HG02840 (cell line): ENCODE results near the gene ADAMTS15.

ENCODE experiments used
- ATAC-seq: cut with Tn5 transposase; IDR thresholded peaks from one replicate; pipeline ENCODE4 v1.9.1; 2021; ENCODE audit warnings: mild to moderate bottlenecking, moderate library complexity, moderate number of reproducible peaks; ENCODE audit not compliant: unreplicated experiment, low FRiP score

Gene ADAMTS15

DNA sequence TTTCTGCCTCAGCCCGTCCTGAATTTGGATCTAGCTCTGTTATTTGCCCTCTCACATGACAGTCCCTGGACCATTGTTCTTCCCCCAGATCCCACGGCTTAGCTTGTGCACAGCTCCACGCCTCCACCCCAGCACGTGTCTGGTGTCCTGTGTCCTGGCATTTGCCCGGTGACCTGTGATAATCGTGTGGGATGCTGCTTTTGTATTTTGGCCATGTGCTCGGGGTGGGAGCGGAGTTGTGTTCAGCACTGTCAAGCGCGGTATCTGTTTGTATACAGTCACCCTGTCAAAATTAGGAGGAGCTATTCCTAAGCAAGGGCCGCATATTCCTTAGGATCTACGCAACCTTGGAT lies 31.9 kb upstream of the ADAMTS15 start:
- ATAC-seq: no peak

DNA sequence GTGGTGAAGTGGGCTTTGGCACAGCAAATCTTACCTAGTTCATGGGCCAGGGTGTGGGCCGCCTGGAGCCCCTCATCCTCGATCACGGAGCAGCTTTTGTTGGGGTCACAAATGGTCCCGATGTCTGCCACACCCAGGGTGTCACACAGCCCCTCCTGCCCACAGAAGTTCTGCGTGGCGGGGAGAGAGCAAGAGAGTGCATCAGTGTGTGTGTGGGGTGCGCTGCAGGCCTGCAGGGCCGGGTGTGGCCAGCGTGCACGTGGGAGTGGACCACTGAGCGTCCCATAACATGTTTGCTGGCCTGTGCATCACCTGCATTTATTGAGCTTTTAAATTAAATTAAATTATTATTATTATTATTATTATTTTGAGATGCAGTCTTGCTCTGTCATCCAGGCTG lies 31.5 kb upstream of the ADAMTS15 start:
- no peak for ATAC-seq

DNA sequence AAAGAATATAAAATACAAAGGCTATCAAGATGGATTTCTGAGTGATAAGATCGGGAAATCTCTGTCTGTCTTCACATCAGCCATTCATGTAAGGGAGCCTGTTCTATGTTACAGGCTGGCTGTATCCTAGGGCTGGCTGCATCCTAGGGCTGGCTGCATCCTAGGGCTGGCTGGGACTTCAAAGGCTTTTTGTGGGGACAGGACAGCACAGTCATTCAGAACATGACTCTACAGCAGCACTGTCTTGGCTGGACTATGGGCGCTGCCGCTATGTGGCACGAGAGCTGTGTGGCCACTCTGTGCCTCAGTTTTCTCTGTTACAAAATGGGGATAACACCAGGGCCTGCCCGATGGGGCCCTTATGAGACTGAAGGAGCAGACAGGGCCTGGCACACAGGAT lies 30.2 kb upstream of the ADAMTS15 start:
- no peak for ATAC-seq

DNA sequence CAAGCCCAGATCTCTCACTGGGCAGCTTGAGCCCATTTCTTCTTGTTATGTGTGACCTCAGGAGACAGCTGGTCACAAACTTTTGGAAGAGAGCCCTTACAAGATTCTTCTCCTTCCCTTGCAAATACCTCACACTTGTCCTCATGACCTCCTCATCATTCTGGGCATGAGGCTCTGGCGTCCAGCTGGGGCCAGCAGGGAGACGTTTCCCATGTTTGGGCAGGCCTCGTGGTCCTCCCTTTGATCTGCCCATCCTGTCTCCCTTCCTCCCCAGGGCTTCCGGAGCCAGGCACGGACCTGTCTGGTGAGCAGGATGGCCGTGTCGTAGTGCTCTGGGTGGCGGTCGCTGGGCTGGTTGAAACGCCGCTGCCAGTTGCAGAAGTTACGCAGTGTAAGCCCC lies 29.7 kb upstream of the ADAMTS15 start:
- ATAC-seq: no peak

DNA sequence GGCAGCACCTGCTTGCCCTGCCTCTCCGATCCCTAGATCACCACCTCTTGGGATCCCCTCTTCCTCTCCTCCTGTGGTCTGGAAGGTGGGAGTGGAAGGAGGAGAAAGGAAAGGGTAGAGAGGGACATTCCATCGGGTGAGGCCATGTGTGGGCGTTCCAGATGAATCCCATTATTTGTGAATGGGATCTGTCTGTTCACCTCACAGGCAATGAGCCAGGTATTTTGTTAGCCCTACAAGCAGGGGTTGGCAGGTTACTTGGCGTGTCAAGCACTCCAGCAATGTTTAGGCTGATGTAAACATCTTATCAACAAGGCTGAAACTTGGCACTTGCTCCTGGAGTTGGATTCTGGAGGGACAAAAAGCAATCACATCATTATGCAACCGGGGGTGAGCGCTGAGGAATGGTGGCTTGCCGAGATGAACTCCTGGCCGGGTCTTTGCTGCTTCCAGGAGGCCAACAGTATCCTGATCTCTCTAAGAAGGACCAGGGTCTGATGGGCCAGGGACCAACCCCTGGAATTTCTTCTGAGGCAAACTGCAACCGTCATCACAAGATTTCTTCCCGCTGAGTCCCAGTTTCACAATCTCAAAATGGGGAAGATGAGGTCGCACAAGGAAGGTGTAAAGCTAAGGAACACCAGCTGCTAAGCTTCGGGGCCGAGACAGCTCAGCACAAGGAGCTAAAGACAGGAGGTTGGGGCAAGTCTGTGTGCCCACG lies 27.8 kb upstream of the ADAMTS15 start:
- no peak for ATAC-seq

DNA sequence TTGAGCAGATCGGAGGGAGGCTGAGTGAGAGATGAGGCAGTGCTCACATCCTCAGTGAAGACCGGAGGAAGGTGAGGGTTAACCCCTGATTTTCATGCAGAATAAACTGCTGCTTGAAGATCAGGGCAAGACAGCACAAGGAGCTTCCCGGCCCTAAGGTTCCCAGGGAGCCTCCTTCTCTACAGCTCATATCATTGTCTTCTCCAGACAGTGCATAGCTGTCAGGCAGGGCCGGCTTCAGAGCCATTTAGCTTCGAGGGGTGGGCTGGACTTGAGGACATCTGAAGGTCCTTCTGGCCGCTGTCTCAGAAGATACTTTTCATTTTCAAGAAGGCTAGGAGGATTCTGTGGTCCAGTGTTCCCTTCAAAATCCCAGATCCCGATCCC lies 27.3 kb upstream of the ADAMTS15 start:
- no peak for ATAC-seq

DNA sequence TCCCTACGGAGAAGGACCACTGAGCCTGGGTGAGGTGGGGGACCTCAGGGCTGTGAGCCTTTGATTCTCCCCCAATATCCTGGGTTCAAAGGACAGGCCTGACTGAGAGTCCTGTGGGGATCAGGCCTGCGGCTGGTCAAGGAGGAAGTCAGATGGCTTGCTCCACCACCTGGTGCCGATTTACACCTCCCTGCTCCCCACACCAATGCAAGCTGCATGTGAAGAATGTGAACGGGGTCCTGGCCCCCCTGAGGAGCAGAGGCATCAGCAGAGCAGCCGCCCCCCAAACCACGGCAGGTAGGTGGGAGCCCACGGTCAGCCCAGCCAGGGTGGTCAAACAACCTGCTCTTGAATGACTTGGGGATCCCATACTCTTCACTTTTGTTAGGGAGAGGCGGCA lies 26.7 kb upstream of the ADAMTS15 start:
- ATAC-seq: no peak

DNA sequence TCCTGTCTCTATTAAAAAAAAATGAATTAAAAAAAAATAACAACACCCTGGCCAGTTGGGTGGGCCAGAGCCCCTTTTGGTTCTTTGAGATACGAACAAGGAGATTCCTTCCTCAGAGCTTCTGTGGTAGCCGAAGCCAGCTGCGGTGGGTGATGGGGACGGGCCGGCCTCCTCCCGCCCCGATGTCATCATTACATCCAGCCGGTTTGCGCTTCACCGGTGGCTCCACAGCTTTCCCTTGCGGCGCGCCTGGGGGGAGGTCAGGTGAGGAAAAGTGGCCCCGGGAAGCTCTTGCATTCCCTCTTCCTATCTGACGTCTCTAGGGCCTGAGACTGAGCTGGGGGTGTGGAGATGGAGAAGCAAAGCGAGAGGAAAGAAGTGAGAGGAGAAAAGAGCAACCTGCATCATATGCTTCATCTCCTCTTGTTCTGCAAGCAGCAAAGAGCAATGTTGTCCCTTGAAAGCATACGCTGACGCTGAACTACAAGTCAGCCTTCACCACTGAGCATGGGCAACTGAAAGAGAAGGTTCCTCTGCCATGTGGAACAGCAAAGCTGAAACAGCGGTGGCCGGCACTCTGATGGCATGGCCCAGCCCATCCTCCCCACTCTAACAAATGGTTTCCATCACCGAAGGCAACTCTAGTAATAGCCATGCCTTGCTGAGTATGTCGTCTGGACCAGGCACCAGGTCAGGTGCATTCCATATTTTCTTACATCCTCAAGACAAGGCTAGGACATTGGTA lies 26.0 kb upstream of the ADAMTS15 start:
- no peak for ATAC-seq

DNA sequence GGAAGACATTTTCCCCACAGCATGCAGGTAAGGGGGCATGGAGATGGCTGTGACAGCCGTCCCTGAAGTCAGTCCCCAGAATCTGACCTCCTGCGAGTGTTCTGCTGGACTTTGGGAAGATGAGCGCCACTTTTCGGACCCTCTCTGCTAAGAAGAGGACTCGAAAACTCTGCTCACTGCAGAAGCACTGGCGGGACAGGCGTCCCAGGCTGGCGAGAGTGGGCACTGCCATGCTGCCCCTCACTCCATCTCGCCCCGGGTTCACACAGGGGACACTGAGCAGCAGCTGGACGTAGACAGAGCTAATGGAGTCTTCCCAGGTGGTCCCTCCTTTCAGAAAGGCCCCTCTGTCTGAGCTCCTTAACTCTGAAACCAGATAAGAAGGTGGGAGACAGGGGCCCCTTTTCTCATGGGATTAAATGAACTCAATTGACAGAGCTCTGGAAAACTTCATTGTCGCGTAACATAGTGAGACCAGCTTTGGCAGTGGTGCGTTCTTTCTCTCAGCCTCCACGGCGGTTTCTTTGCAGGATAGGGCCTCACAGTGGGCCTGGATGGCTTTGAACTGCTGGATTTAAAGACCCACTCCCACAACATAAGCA lies 24.8 kb upstream of the ADAMTS15 start:
- no peak for ATAC-seq

DNA sequence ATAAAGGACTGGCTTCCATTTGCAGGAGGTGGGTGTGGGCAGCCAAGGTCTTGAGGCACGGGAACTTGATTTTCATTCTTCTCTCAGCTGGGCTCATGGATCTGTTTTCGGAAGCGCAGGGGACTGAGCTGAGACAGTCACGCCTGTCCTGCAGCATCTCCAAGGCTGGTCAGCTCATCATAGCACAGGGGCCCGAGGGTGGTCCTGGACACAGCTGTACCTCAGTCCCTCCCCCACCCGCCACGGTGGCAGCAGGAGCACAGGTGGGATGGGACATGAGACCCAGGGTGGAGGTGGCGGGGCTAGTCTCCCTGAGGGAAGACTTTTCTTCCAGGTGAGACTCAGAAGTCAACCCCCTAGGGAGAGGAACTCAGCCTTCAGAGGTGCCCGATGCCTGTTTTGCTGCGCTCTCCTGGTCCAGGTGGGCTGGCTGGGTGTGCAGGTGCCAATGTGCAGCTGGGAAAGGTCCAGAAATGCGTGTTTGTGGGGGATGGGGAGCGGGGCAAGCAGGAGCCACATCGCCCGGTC lies 23.8 kb upstream of the ADAMTS15 start:
- ATAC-seq: no peak

DNA sequence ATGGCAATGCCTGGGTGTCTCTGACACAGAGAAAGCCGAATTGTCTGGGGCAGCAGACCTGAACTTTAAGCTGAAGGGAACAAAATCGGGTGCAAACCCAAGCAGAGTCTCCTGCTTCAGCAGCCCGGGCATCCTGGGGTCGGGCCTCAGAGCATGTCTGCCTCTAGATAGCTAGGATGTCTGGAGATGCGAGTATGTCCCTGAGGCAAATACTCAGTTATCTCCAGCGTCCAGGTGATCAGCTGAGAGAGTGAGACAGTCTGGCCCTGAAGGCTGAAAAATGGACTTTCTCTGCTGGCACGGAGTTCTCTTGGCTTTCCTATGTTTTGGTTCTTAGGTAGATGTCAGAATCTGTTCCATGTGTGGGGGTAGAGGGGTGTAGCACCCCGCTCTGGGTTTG lies 23.3 kb upstream of the ADAMTS15 start:
- ATAC-seq: no peak

DNA sequence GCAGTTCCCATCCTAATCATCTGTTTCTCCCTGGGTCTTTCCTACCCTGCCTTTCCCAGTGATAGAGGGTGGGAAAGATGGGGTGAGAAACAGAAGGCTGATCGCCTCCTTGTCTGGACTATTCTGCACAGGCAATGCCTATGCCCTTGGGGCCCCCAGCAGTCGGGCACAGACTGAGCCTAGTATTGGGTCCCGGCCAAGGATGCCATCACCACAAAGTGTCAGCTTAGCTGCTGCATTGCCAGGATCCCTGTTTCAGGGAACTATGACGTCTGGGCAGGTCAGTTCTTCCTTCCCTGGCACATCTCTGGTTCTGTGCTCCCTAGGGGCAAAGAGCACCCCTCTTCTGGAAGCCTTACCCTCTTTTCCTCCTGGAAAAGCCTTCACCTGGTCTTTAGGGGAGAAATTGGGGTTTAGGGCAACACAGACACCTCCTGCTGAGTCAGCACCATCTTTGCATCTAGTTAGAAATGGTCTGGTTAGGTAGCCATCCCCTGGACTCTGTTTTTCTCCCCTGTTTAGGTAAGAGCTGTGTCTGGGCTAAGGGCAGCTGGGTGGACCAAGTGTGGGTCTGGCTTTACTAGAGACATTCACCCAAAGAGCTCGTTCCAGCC lies 22.1 kb upstream of the ADAMTS15 start:
- ATAC-seq: no peak

DNA sequence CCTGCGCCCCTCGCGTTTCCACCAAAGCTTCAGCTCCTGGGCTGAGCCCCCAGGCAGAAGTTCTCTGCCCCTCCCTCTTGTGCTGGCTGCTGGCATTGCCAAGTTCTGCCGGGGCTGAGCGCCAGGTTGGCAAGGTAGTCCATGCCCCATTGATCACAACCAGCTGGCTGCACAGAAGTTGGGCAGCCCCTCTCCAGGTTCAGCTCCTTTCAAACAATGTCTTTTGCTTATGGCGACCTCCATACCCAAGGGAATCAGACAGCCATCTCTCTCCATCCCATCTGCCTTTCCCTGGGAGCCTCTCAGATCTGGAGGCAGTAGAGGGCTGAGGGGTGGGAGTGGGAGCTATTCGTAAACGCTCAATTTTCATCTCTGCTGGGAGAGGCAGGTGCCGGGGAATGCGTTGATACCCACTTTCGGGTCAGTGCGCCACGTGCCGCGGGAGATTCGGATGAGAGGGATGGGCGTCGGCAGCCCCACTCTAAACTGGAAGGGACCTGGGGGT lies 21.6 kb upstream of the ADAMTS15 start:
- ATAC-seq: no peak

DNA sequence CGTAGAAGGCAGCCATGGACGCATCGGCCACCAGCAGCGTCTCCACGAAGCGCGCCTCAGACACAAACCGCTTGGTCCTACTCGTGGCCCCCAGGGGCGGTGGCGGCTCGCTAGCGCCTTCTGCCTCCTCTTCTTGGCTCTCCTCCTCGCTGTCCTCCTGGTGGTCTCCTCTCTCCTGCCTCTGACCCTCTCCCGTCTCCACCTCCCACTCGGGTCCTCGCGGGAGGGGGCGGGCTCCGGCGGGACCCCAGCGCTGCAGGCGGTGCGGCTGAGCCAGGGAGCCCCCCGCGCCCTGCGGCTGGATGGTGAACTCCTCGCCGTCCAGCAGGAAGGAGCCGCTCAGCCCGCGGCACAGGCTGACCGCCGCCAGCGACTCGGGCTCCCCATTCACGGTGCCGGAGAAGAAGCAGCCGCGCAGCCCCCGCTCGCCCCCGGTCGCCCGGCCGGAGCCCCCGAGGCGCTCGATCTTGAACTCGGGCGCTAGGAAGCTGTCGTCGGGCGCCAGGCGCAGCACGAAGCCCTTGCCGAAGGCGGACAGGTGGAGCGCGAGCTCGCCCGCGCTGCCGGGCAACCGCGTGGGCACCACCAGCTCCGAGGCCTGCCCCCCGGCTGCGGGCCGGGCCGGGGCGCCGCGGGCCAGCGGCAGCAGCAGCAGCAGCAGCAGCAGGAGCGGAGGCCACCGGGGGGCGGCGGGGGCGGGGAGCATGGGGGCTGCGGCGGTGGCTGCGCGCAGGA lies 20.7 kb upstream of the ADAMTS15 start:
- ATAC-seq: no peak

DNA sequence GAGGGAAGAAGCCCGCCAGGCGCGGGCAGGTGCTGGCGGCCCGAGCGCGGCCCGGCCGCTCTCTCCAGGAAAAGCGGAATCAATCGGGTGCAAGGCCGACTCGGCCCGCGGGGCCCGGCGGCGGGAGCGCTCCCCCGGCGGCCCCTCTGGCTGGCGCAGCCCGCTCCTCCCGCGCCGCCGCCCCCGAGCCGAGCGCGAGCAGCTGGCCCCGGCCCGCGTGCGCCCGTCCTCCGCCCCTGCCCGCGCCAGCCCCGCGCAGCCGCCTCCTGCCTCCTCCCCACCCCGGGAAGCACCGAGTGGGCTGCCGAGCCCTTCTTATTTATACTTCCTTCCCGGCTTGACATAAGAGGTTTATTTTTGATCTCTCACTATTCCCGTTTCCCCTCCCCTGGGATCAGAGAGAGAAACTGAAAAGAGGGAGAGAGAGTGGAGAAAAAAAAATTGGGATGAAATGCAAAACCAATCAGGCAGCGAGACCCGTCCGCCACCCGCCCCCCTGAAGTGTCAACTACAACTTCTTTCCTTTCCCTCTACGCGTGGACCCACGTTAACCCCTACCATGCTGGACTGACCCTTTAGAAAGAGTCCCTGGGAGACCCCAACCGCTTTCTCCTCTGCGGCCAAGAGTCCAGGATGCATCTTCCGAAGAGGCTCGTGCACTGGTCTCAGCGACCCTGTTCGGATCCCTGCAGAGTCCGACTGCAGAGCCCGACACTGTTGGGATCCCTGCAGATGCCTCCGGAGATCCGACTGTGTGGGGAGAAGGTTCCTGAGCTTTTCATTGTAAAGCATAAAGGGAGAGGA lies 19.9 kb upstream of the ADAMTS15 start, which contains the start of gene ADAMTS8:
ADAMTS8 (minus strand) TSS at position 294 of the 804 bp plus-strand sequence. CDS start 323 bp downstream, outside the sequence.
- ATAC-seq: no peak

DNA sequence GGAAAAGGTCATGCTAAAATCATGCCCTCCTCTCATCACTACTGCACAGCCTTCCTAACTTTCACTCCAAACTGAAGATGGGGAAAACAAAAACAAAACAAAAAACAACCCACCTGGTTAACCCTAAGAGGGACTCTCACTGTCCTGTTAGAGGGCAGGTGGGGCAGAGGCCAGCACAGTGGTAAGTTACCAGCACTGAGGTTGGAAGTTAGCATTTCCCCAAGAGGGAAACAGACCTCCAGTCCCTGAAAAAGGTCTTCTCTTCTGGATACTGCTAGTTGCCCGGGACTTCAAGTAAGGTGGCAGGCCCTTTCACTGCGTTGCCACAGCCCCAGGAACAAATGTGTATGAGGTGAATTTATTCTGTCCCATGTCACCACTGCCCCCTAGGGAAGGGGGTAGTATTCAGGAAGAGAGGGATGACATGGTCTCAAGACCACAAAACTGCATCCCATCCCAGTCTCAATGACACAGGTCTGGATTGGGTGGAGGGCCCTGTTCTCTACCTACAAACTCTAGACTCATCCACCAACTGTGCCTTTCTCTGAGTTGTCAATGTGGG lies 19.2 kb upstream of the ADAMTS15 start:
- no peak for ATAC-seq

DNA sequence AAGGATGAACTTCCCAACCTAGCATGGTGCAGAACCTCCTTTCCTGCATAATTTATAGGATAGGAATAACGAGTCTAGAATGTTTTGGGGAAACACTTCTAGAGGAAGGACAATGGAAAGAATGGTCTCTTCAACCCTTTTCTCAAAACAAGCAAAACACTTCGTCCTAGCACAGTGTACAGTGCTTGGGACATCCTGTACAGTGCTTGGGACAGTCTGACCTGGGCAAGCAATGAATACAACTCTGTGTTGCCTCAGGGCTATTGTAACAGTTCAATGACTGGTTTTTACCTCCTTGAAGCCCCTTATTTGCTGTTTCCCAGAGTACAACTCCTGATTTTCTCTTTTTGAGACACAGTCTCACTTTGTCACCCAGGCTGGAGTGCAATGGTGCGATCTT lies 18.5 kb upstream of the ADAMTS15 start:
- no peak for ATAC-seq

DNA sequence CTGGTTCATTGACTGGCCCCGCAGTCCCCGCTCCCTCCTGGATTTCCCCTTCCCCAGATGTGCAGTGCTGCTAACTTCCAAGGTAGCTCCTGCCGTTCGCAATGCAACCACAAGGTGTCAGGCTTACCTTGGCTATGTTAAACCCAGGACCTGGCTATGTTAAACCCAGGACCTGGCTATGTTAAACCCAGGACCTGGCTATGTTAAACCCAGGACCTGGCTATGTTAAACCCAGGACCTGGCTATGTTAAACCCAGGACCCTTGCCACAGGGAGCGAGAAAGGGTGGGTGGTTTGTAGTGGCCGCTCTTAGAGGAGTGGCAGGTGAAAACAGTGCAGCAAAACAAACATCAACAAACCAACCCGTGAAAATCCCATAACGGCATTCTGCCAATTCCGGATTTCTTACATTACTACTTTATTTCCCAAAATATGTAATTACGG lies 17.1 kb upstream of the ADAMTS15 start:
- ATAC-seq: no peak

DNA sequence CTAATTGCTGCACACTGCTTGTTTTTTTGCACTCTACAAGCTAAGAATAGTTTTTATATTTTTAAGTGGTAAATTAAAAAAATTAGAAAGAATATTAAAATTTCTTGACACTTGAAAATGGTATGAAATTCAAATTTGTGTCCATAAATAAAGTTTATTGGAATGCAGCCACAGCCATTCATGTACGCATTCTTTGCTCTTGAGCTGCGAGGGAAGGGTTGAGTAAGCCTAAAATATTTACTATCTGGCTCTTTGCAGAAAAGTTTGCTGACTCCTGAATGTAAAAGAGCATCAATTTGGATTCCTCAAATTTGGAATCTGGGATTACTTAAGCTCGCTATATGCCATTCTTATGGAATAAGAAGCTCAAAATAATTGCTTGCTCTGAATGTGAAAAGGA lies 16.6 kb upstream of the ADAMTS15 start:
- ATAC-seq: no peak
